OCI-LY7 (cell line): Measurements from ENCODE around the gene ARVCF.

ENCODE experiments used
- CTCF ChIP-seq: fragments of 200-600 bp; sonication (generic); conservative IDR thresholded peaks from 2 replicates; pipeline ENCODE4 v1.5.1; 2014; ENCODE audit warnings: mild to moderate bottlenecking, antibody characterized with exemption, low read length, moderate library complexity, mixed read lengths
- EZH2phosphoT487 ChIP-seq: fragments of 200-600 bp; sonication (generic); IDR thresholded peaks from 2 replicates; pipeline ENCODE4 v1.6.1; 2018; ENCODE audit warnings: low read depth, borderline replicate concordance, mild to moderate bottlenecking, mixed run types, antibody characterized with exemption, low read length, moderate library complexity, mixed read lengths

- TF ChIP-seq CTCF (no peak), EZH2phosphoT487 (no peak)
Measured at GRCh38 chr22:19962909-19963806, 53.5 kb downstream of the ARVCF start.
